Urinary bladder (tissue), 4 donors: ENCODE data around the gene MYMK. TPM values are rescaled to one million over a fixed set of nuclear protein-coding genes. Genes with fewer than 3 reads are reported as not detected.

Experiments used
- DNase-seq: peaks from one replicate; pipeline ENCODE4 v3.0.0-alpha.2; 2015; ENCODE audit errors: extremely low spot score
- H3K27ac ChIP-seq: one replicate; pipeline ENCODE4 v1.5.1; 2013; ENCODE audit warnings: low read depth, mild to moderate bottlenecking, moderate library complexity
- H3K36me3 ChIP-seq: one replicate; pipeline ENCODE4 v1.6.1; 2013; ENCODE audit warnings: mild to moderate bottlenecking, moderate library complexity; ENCODE audit not compliant: insufficient read depth
- H3K4me1 ChIP-seq: one replicate; pipeline ENCODE4 v1.6.1; 2013; ENCODE audit warnings: mild to moderate bottlenecking, moderate library complexity; ENCODE audit not compliant: insufficient read depth
- H3K4me3 ChIP-seq: one replicate; pipeline ENCODE4 v1.5.1; 2013; ENCODE audit warnings: low read depth, low read length
- WGBS: extraction: QIAGEN DNeasy Blood & Tissue Kit; methylation state at CpG from one replicate; pipeline ENCODE4 v1.1.7; 2013; 5-methylcytosine and 5-hydroxymethylcytosine counted together
- polyA plus RNA-seq: library from polyadenylated mRNA; stranded (reverse); fragments of 200-250 nt; gene quantifications from one replicate; pipeline ENCODE4 v1.2.3, GENCODE V29; 2013
- total RNA-seq: library from RNA; depleted of rRNA; stranded (reverse); fragments of >200 nt; gene quantifications from one replicate; pipeline ENCODE4 v1.2.3, GENCODE V29; 2014
- donor health status: healthy with polysubstance abuse.
- donor health status: healthy.

The MYMK gene, protein sequence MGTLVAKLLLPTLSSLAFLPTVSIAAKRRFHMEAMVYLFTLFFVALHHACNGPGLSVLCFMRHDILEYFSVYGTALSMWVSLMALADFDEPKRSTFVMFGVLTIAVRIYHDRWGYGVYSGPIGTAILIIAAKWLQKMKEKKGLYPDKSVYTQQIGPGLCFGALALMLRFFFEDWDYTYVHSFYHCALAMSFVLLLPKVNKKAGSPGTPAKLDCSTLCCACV
- total RNA-seq (1.2 TPM), polyA plus RNA-seq (not detected)

- H3K27ac ChIP-seq, result no peak within 1 kb of the TSS
- H3K4me3 ChIP-seq, result no peak within 1 kb of the TSS
- 95% methylated on average over 17 of the region's 17 CpGs for WGBS
- no peak for DNase-seq
- H3K36me3 ChIP-seq, result no peaks in the 10 kb centered on the region
- H3K4me1 ChIP-seq, result no peaks in the 10 kb centered on the region
Observed at GRCh38 chr9:133524679-133525228, at the start of gene MYMK. MYMK (minus strand) TSS chr9:133524959; CDS start chr9:133524844, 115 bp downstream.

DNA sequence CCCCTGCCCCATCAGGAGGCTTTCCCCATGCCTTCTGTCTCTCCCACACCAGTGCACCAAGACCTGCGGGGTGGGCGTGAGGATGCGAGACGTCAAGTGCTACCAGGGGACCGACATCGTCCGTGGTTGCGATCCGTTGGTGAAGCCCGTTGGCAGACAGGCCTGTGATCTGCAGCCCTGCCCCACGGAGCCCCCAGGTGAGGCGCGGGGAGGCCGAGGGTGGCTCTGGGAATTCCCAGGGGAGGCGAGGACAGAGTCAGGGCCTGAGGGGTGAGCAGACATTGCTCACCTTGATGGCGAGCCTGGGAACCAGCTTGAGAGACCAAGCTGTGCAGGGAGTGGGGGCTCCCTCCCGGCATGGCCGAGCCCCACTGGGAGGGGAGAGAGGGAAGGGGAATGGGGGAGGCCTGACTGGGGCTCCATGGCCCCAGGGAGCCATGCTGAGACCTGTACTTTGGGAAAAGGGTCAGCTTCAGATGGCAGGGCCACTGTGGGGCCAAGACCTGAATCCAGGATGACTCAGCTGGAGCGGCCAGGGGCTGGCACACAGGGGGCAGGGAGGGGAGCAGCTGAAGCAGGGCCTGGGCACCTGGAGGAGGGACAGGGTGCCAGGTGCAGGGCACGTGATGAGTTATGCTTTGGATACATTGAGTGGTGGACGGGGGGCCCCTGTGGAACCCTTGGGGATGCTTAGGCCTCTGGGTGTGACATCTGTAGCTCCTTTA, 49.2 kb upstream of the MYMK start:
- DNase-seq, result no peak
- 94% methylated on average over 21 of the region's 21 CpGs for WGBS

DNA sequence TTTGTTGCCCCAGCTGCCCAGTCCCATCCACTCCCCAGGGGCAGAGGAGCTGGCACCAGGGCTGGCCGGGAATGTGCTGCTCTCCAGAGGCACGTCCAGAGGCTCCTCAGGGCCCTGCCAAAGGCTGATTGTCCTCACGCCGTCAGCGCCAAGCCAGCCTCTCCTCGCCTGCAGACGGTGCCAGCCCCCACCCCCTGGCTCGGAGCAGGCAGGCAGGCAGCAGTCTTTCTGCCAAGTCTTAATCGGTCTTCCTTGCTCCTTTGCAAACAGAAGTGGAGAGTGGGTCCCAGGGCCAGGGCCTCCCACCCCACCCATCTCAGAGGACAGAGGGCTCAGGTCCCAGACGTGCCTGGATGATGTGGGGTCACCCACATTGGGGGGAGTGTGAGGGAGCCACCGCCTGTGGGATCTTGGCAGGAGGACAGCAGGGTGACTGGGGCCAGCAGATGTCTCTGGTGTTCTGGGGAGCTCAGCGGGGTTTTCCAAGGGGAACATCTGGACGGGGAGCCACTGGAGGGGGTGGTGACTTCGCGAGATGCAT, 48.1 kb upstream of the MYMK start:
- 29% methylated on average over 15 of the region's 15 CpGs for WGBS
- H3K36me3 ChIP-seq, result no peaks in the 10 kb centered on the region
- H3K4me1 ChIP-seq, result peaks cover 2% of the 10 kb centered on the region
- no peak overlapping the region for H3K4me3 ChIP-seq
- no peak for DNase-seq
- H3K27ac ChIP-seq, result no peak overlapping the region

More for the DNA sequence above, 49.2 kb upstream of the MYMK start:
- Histone ChIP-seq H3K27ac (no peak overlapping the region), H3K4me3 (no peak overlapping the region), H3K4me1 (peaks cover 2% of the 10 kb centered on the region), H3K36me3 (no peaks in the 10 kb centered on the region)

- Histone ChIP-seq H3K36me3 (no peaks in the 10 kb centered on the region), H3K4me3 (no peak overlapping the region), H3K27ac (no peak overlapping the region), H3K4me1 (peaks cover 2% of the 10 kb centered on the region)
- WGBS, result 83% methylated on average over 20 of the region's 20 CpGs
- no peak for DNase-seq
Observed at GRCh38 chr9:133571896-133572595, 47.3 kb upstream of the MYMK start.

GRCh38 chr9:133571391-133571890, 46.7 kb upstream of the MYMK start:
- no peaks in the 10 kb centered on the region for H3K36me3 ChIP-seq

DNA sequence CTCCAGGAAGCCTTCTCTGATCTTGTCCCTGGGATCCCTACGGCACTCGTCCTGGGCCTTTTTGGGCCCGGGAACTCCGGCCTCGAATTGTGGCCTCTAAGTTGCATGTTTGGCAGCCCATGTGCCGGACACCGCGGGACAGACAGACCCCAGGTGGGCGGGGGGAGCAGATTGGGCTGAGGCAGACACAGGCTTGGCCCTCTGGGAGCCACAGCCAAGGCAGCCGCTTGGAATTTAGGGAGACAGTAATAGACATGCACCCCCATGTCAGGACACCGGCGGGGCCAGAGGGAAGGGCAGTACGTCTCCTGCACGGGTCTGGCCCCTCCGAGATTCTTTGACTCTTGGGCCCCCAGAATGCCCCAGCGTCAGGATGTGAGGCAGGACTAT, 45.9 kb upstream of the MYMK start:
- H3K4me1 ChIP-seq, result no peaks in the 10 kb centered on the region
- no peak overlapping the region for H3K4me3 ChIP-seq
- no peaks in the 10 kb centered on the region for H3K36me3 ChIP-seq
- no peak for DNase-seq
- WGBS, result 84% methylated on average over 16 of the region's 16 CpGs
- H3K27ac ChIP-seq, result no peak overlapping the region

More at GRCh38 chr9:133571391-133571890, 46.7 kb upstream of the MYMK start:
- no peak overlapping the region for H3K27ac ChIP-seq
- no peak overlapping the region for H3K4me3 ChIP-seq
- 84% methylated on average over 9 of the region's 9 CpGs for WGBS
- H3K4me1 ChIP-seq, result no peaks in the 10 kb centered on the region
- DNase-seq, result no peak

- no peak for DNase-seq
Observed at GRCh38 chr9:133569891-133570690, 45.3 kb upstream of the MYMK start.

DNA sequence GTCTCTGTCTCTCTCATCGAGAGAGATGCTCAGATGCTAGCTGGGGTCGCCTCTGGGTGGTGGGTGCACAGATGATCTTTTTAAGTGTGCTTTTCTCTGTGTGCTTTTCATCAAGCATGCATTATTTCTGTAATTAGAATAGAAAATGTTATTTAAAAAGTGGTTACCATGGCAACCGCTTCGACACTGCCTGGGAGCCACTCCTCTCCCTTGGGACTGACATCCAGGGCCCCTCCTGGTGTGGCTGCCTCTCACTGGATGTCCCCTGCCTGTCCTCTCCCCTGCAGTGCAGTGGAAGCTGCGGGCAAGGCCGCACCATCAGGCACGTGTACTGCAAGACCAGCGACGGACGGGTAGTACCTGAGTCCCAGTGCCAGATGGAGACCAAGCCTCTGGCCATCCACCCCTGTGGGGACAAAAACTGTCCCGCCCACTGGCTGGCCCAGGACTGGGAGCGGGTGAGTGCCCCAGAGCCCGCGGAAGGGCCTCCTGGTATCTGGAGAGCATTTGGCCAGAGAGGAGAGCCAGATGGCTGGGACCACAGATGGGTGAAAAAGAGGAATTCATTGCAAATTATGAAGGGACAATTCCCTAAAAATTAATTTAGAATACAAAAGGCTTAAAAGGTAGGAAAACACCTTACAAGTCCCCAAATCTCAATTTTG, 44.5 kb upstream of the MYMK start:
- Histone ChIP-seq H3K36me3 (no peaks in the 10 kb centered on the region), H3K27ac (no peak overlapping the region), H3K4me1 (no peaks in the 10 kb centered on the region), H3K4me3 (no peak overlapping the region)
- DNase-seq, result no peak
- 92% methylated on average over 14 of the region's 14 CpGs for WGBS

More at GRCh38 chr9:133569891-133570690, 45.3 kb upstream of the MYMK start:
- H3K4me3 ChIP-seq, result no peak overlapping the region
- H3K27ac ChIP-seq, result no peak overlapping the region
- WGBS, result 85% methylated on average over 36 of the region's 36 CpGs
- no peaks in the 10 kb centered on the region for H3K36me3 ChIP-seq
- H3K4me1 ChIP-seq, result no peaks in the 10 kb centered on the region

GRCh38 chr9:133568186-133568585, 43.4 kb upstream of the MYMK start:
- Histone ChIP-seq H3K4me1 (no peaks in the 10 kb centered on the region), H3K4me3 (no peak overlapping the region), H3K36me3 (no peaks in the 10 kb centered on the region), H3K27ac (no peak overlapping the region)
- 94% methylated on average over 33 of the region's 33 CpGs for WGBS
- DNase-seq, result no peak

- no peak overlapping the region for H3K4me3 ChIP-seq
- H3K36me3 ChIP-seq, result no peaks in the 10 kb centered on the region
- H3K4me1 ChIP-seq, result no peaks in the 10 kb centered on the region
- no peak overlapping the region for H3K27ac ChIP-seq
- DNase-seq, result no peak
- 96% methylated on average over 17 of the region's 17 CpGs for WGBS
Observed at GRCh38 chr9:133566817-133567216, 42.1 kb upstream of the MYMK start.

DNA sequence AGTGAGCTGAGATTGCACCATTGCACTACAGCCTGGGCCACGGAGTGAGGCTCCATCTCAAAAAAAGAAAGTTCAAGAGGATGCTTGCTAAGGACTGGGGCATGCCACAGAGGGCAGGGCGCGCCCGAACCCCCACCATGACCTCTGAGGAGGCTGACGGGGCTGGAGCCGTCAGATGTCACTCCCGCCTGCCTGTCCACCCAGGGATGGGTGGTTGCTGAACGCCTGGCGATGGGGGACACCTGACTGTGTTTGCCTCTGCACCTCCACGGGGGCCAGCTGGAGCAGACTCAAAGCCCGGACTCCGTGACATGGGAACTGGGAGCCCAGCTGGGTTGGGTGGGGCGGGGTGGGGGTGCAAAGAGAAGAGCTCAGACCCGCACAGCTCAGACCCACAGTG, 41.6 kb upstream of the MYMK start:
- H3K4me3 ChIP-seq, result no peak overlapping the region
- no peak overlapping the region for H3K27ac ChIP-seq
- no peaks in the 10 kb centered on the region for H3K36me3 ChIP-seq
- H3K4me1 ChIP-seq, result no peaks in the 10 kb centered on the region
- 95% methylated on average over 14 of the region's 14 CpGs for WGBS
- DNase-seq, result no peak

- no peak for DNase-seq
- 87% methylated on average over 11 of the region's 11 CpGs for WGBS
- Histone ChIP-seq H3K4me1 (no peaks in the 10 kb centered on the region), H3K36me3 (no peaks in the 10 kb centered on the region), H3K4me3 (no peak overlapping the region), H3K27ac (no peak overlapping the region)
Observed at GRCh38 chr9:133564451-133565116, 39.8 kb upstream of the MYMK start.
